Measurements from ENCODE around the gene ACER1.
A peak's percentile ranks its signal among the peaks of the same experiment; 100 is the strongest.

The ACER1 gene

DNA sequence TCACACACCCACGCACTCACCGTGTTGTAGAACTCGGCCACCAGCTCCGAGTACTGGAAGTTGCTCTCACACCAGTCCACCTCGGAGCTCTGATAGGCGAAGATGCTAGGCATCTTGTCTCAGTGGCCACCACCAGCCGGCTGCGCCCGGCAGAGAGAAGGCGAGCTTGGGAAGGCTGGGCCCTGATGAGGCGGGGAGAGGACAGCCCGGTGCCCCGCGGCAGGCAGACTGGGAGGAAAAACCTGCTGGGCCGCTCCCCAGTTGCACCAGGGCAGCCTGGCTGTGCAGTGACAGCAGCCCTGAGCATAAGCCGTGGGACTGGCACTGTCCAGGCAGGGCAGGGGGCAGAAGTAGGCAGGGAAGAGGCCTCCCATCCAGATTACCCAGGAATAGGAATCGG lies at the start of gene ACER1:
TSS of gene ACER1 (minus strand) at position 174 of the 400 bp plus-strand sequence. CDS start at position 113, 61 bp downstream.
- Mint-ChIP-seq H3K36me3 (ENCODE audit: insufficient read depth) (peaks cover 2% of the 10 kb centered on the region), H3K4me1 (no peaks in the 10 kb centered on the region), H3K27ac (ENCODE audit: low read depth) (no peak within 1 kb of the TSS), H3K9me3 (no peaks in the 10 kb centered on the region), H3K27me3 (no peaks in the 10 kb centered on the region), H3K4me3 (no peak within 1 kb of the TSS)
- no peak for DNase-seq (ENCODE audit: low spot score in 2 of 2)
- ATAC-seq (replicated peaks; ENCODE audit: extremely low read depth, poor library complexity, severe bottlenecking), result no peak

DNA sequence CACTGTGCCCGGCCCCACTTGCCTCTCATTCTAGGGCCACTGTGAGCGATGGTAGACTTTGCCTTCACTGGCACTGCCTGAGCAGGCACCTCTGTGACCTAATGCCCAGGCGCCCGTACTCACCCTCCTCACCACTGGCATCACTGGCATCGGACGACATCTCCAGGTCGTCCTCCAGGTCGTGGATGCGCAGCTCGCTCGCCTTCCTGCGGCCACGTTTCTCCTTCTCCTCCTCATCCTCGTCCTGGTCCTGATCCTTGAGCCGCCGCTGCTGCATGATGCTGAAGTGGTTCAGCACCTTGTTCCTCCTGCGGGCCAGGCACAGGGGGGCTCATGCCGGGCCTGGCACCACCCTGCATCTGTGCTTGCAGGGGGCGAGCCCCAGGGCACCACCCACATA lies 49.8 kb upstream of the ACER1 start:
- DNase-seq (ENCODE audit: low spot score in 2 of 2), result no peak
- H3K27me3 Mint-ChIP-seq, result no peaks in the 10 kb centered on the region
- ATAC-seq (replicated peaks; ENCODE audit: extremely low read depth, poor library complexity, severe bottlenecking), result no peak
- peaks cover 65% of the 10 kb centered on the region for H3K36me3 Mint-ChIP-seq (ENCODE audit: insufficient read depth)
- H3K4me1 Mint-ChIP-seq, result no peaks in the 10 kb centered on the region
- no peak overlapping the region for H3K4me3 Mint-ChIP-seq
- H3K27ac Mint-ChIP-seq (ENCODE audit: low read depth), result peak overlapping the region; percentile 67
- H3K9me3 Mint-ChIP-seq, result no peaks in the 10 kb centered on the region

- Mint-ChIP-seq H3K27ac (ENCODE audit: low read depth) (no peak overlapping the region), H3K4me1 (no peaks in the 10 kb centered on the region), H3K4me3 (no peak overlapping the region), H3K9me3 (no peaks in the 10 kb centered on the region), H3K36me3 (ENCODE audit: insufficient read depth) (peaks cover 55% of the 10 kb centered on the region), H3K27me3 (no peaks in the 10 kb centered on the region)
- no peak for DNase-seq (ENCODE audit: low spot score in 2 of 2)
- ATAC-seq (replicated peaks; ENCODE audit: extremely low read depth, poor library complexity, severe bottlenecking), result no peak
Measured at GRCh38 chr19:6381030-6381750, 47.8 kb upstream of the ACER1 start.

GRCh38 chr19:6379744-6380143 lies 46.3 kb upstream of the ACER1 start:
- Mint-ChIP-seq H3K27me3 (no peaks in the 10 kb centered on the region), H3K27ac (ENCODE audit: low read depth) (no peak overlapping the region), H3K9me3 (no peaks in the 10 kb centered on the region), H3K4me1 (no peaks in the 10 kb centered on the region), H3K4me3 (no peak overlapping the region), H3K36me3 (ENCODE audit: insufficient read depth) (peaks cover 42% of the 10 kb centered on the region)
- ATAC-seq (replicated peaks; ENCODE audit: extremely low read depth, poor library complexity, severe bottlenecking) (no peak), DNase-seq (ENCODE audit: low spot score in 2 of 2) (no peak)

GRCh38 chr19:6378486-6378885 lies 45.1 kb upstream of the ACER1 start:
- DNase-seq (ENCODE audit: low spot score in 2 of 2) (no peak), ATAC-seq (replicated peaks; ENCODE audit: extremely low read depth, poor library complexity, severe bottlenecking) (no peak)

GRCh38 chr19:6378041-6378440 lies 44.6 kb upstream of the ACER1 start:
- Mint-ChIP-seq H3K4me3 (no peak overlapping the region), H3K27me3 (no peaks in the 10 kb centered on the region), H3K9me3 (no peaks in the 10 kb centered on the region), H3K36me3 (ENCODE audit: insufficient read depth) (peaks cover 32% of the 10 kb centered on the region), H3K27ac (ENCODE audit: low read depth) (no peak overlapping the region), H3K4me1 (peaks cover 7% of the 10 kb centered on the region)
- ATAC-seq (replicated peaks; ENCODE audit: extremely low read depth, poor library complexity, severe bottlenecking) (no peak), DNase-seq (ENCODE audit: low spot score in 2 of 2) (no peak)

More at GRCh38 chr19:6378486-6378885, 45.1 kb upstream of the ACER1 start:
- Mint-ChIP-seq H3K4me3 (no peak overlapping the region), H3K4me1 (peaks cover 5% of the 10 kb centered on the region), H3K9me3 (no peaks in the 10 kb centered on the region), H3K27me3 (no peaks in the 10 kb centered on the region), H3K27ac (ENCODE audit: low read depth) (no peak overlapping the region), H3K36me3 (ENCODE audit: insufficient read depth) (peaks cover 35% of the 10 kb centered on the region)

DNA sequence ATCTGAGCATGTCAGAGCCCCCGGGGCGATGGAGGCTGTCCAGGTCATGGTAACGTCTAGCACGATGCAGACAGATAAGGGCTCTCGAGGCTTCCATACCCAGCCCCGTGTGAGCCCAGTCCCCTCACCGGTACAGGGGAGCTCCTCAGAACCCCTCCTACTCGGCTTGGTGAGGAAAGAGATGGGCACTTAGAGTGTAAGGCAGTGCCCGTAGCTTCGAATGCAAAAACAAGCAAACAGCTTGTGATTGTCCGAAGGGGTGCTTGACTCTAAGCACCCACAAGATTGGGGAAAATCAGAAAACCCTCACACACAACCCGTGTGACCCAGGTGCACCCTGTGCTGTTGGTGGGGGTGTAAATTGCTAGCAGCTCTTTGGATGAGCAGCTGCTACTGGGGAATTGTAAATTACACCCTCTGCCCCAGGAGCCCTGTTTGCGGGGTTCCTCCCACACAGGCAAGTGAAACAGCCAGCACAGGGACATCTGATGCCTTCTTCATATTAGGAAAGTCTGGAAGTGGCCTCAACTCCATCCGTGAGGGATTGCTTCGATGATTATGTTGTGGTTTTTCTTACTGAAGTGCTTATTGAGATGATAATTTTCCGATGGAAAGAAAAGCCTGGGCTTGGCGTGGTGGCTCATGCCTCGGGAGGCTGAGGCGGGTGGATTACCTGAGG lies 43.2 kb upstream of the ACER1 start:
- H3K9me3 Mint-ChIP-seq, result no peaks in the 10 kb centered on the region
- H3K27me3 Mint-ChIP-seq, result no peaks in the 10 kb centered on the region
- peaks cover 14% of the 10 kb centered on the region for H3K4me1 Mint-ChIP-seq
- no peak for DNase-seq (ENCODE audit: low spot score in 2 of 2)
- ATAC-seq (replicated peaks; ENCODE audit: extremely low read depth, poor library complexity, severe bottlenecking), result no peak
- H3K36me3 Mint-ChIP-seq (ENCODE audit: insufficient read depth), result peaks cover 26% of the 10 kb centered on the region
- H3K4me3 Mint-ChIP-seq, result no peak overlapping the region
- no peak overlapping the region for H3K27ac Mint-ChIP-seq (ENCODE audit: low read depth)

- no peaks in the 10 kb centered on the region for H3K9me3 Mint-ChIP-seq
- no peak for ATAC-seq (replicated peaks; ENCODE audit: extremely low read depth, poor library complexity, severe bottlenecking)
- H3K4me3 Mint-ChIP-seq, result peak within 1 kb of the TSS; percentile 7
- no peaks in the 10 kb centered on the region for H3K27me3 Mint-ChIP-seq
- peaks cover 19% of the 10 kb centered on the region for H3K36me3 Mint-ChIP-seq (ENCODE audit: insufficient read depth)
- H3K4me1 Mint-ChIP-seq, result peaks cover 14% of the 10 kb centered on the region
- no peak for DNase-seq (ENCODE audit: low spot score in 2 of 2)
- H3K27ac Mint-ChIP-seq (ENCODE audit: low read depth), result no peak within 1 kb of the TSS
Measured at GRCh38 chr19:6375411-6376010, 42.1 kb upstream of the ACER1 start, which contains the start of gene PSPN. TSS of gene PSPN (minus strand) at chr19:6375933. CDS start at chr19:6375849, 84 bp downstream.

- ATAC-seq (replicated peaks; ENCODE audit: extremely low read depth, poor library complexity, severe bottlenecking) (no peak), DNase-seq (ENCODE audit: low spot score in 2 of 2) (no peak)
- H3K4me1 Mint-ChIP-seq, result peaks cover 16% of the 10 kb centered on the region
- peaks cover 15% of the 10 kb centered on the region for H3K36me3 Mint-ChIP-seq (ENCODE audit: insufficient read depth)
- no peaks in the 10 kb centered on the region for H3K27me3 Mint-ChIP-seq
- peak overlapping the region; percentile 7 for H3K4me3 Mint-ChIP-seq
- H3K27ac Mint-ChIP-seq (ENCODE audit: low read depth), result no peak overlapping the region
- H3K9me3 Mint-ChIP-seq, result no peaks in the 10 kb centered on the region
Measured at GRCh38 chr19:6374711-6375410, 41.4 kb upstream of the ACER1 start.

GRCh38 chr19:6374161-6374709 lies 40.8 kb upstream of the ACER1 start:
- H3K4me1 Mint-ChIP-seq, result peaks cover 19% of the 10 kb centered on the region
- H3K27me3 Mint-ChIP-seq, result no peaks in the 10 kb centered on the region
- H3K36me3 Mint-ChIP-seq (ENCODE audit: insufficient read depth), result peaks cover 12% of the 10 kb centered on the region
- peak overlapping the region; percentile 94 for H3K4me3 Mint-ChIP-seq
- H3K9me3 Mint-ChIP-seq, result no peaks in the 10 kb centered on the region
- DNase-seq (ENCODE audit: low spot score in 2 of 2), result no peak
- ATAC-seq (replicated peaks; ENCODE audit: extremely low read depth, poor library complexity, severe bottlenecking), result no peak
- no peak overlapping the region for H3K27ac Mint-ChIP-seq (ENCODE audit: low read depth)

- DNase-seq (ENCODE audit: low spot score in 2 of 2) (no peak), ATAC-seq (replicated peaks; ENCODE audit: extremely low read depth, poor library complexity, severe bottlenecking) (no peak)
- peak overlapping the region; percentile 94 for H3K4me3 Mint-ChIP-seq
- no peaks in the 10 kb centered on the region for H3K27me3 Mint-ChIP-seq
- no peaks in the 10 kb centered on the region for H3K9me3 Mint-ChIP-seq
- peaks cover 13% of the 10 kb centered on the region for H3K36me3 Mint-ChIP-seq (ENCODE audit: insufficient read depth)
- peak overlapping the region; percentile 86 for H3K27ac Mint-ChIP-seq (ENCODE audit: low read depth)
- peaks cover 19% of the 10 kb centered on the region for H3K4me1 Mint-ChIP-seq
Measured at GRCh38 chr19:6373813-6374108, 40.3 kb upstream of the ACER1 start.

GRCh38 chr19:6373096-6373812 lies 39.8 kb upstream of the ACER1 start:
- Mint-ChIP-seq H3K9me3 (no peaks in the 10 kb centered on the region), H3K27ac (ENCODE audit: low read depth) (peak overlapping the region; percentile 86), H3K36me3 (ENCODE audit: insufficient read depth) (peaks cover 15% of the 10 kb centered on the region), H3K4me1 (peaks cover 19% of the 10 kb centered on the region), H3K4me3 (peak overlapping the region; percentile 94), H3K27me3 (no peaks in the 10 kb centered on the region)
- DNase-seq (ENCODE audit: low spot score in 2 of 2) (peak in 1 of 2 donors; percentile 94), ATAC-seq (replicated peaks; ENCODE audit: extremely low read depth, poor library complexity, severe bottlenecking) (peak; percentile 61)

Data from central memory CD8-positive, alpha-beta T cell (primary cell).